DMS53 (cell line): ENCODE results near the gene ABCA1.
"Not testable (repeated sequence)": the region's sequence is repeated elsewhere in the genome, so short reads cannot be mapped to it uniquely, and the experiment has no call there.

Source experiments
- DNase-seq: peaks from one replicate; lab custom pipeline; 2025; lab: John Stamatoyannopoulos, UW

Gene ABCA1

GRCh38 chr9:104795857-104796256, 132.1 kb downstream of the ABCA1 start:
- peak; percentile 46 for DNase-seq

DNA sequence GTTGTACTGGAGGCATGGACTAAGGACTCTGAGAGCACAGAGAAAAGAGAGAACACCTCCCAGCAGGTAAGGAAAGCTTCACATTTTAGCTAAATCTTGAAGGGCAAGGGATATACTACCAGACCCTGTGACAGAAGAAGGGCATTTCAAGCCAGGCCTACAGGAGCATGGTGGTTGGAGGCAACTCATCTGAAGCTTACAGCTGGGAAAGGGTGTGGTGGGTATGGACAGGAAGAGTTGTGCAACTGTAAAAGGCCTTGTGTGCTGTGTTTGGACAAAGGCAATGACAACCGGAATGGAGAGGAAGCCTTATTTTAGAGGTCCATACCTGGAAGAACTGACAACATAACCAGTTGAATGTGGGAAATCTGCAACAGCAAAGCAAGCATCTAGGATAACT, 132.9 kb downstream of the ABCA1 start:
- DNase-seq: peak; percentile 9

DNA sequence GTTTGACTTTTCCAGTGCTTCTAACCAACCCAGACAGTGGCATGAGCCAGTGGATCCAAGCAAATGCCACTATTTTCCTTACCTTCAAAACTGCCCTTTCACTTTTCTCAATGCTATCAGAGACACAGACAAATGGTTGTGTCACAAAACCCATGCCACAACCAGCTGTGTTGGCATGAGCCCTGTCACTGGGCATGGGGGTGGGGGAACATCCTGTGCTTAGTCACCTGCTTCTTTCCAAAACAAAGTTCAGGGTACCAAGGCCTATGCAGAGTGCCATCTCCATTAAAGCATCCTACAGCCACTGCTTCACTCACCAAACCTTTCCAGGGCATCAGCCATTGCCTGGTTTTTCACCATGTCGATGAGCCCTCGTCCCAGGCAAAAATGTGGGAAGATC, 133.9 kb downstream of the ABCA1 start:
- peak; percentile 12 for DNase-seq

GRCh38 chr9:104788251-104788650, 139.7 kb downstream of the ABCA1 start:
- DNase-seq: no peak

- DNase-seq: peak; percentile 15
These were observed 140.5 kb downstream of the ABCA1 start for GRCh38 chr9:104787306-104788015.

- peak; percentile 57 for DNase-seq
These were observed 141.7 kb downstream of the ABCA1 start for GRCh38 chr9:104786293-104786692.

DNA sequence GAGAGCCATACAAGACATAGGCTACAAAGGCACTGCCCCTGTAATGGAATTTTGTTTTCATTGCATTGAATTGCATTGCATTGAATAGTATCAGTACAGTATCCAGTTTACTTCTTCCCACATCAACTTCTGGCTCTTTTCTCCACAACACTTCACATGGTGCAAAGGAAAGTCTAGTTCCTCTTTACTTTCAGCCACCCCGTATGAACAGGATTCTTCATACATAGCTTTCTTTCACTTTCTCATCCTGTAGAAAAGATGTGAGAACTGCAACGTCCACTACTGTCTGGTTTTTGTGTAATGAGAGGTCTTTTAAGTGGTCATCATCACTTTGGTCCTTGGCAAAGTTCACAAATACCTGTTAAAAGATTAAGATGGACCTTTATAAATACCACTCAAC, 143.9 kb downstream of the ABCA1 start:
- DNase-seq: no peak

DNA sequence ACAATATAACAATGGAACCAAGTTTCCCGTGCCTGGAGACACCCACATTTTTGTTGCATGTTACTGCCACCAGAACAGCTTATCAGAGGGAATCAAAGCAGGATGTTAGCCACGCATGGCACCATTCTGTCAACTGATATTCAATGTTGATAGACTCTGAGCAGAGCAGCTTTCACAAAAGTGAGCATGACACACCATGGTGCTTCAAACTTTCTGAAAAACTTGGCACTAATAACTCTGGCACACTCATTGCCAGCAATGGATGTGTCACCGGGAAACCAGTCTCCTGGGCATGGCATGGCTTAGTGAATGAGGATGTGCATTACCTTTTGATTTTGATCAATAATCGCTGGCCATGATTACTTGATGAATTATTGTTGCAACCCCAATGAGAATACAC, 144.4 kb downstream of the ABCA1 start:
- DNase-seq: no peak

- peak; percentile 66 for DNase-seq
These were observed 147.1 kb downstream of the ABCA1 start for GRCh38 chr9:104780796-104781395.

- DNase-seq: peak; percentile 22
These were observed 147.9 kb downstream of the ABCA1 start for GRCh38 chr9:104779946-104780535.

GRCh38 chr9:104779334-104779733, 148.6 kb downstream of the ABCA1 start:
- peak; percentile 83 for DNase-seq

DNA sequence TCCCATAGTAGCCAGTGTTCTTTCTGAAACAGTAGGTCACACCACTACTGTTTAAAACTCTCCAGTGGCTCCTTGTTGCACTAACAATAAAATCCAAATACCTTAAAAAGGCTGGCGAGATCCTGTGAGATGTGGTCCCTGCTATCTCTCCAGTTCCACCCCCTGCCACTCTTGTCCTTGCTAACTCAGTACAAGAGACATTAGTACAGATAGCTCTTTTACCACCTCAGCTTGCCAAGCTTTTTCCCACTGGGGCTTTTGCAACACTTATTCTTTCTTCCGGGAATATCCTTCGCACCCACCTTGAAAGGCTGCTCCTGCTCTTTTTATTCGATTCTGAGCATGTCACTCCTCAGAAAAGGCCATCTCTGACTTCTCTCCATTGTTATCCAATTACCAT, 149.2 kb downstream of the ABCA1 start:
- peak; percentile 22 for DNase-seq

DNA sequence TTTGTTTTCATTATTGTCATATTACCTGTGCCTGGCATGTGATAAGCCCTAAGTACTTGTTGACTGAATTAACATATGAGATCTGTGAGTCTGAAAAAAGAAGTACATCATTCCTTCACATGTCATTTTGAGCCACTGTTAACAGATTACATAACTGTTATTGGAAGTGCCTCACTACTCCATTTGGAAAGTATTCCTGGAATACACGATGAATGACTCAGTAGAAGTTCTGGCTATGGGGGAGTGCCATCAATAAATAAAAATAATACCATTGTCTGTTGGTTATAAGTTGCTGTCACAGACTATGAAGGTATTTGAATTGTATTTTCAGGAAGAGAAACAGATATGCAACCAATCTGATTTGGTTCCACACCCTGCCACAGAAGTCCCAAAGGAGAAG, 151.2 kb downstream of the ABCA1 start:
- DNase-seq: no peak

DNA sequence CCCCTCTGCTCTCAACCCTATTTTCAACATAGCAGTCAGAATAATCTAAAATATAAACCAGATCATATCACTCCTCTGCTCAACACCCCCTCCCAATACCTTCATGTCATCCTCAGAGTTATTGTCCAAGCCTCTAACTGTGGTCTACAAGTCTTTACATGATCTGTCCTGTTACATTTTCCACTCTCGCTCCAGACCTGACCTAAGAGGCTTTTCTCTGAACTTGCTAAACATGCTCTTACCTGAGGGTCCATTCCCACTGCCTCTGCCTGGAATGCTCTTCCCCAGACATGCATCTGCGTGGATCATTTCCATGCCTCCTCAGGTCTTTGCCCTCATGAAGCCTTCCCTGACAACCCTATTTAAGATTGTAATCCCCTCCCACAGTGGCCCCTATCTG, 152.0 kb downstream of the ABCA1 start:
- no peak for DNase-seq

DNA sequence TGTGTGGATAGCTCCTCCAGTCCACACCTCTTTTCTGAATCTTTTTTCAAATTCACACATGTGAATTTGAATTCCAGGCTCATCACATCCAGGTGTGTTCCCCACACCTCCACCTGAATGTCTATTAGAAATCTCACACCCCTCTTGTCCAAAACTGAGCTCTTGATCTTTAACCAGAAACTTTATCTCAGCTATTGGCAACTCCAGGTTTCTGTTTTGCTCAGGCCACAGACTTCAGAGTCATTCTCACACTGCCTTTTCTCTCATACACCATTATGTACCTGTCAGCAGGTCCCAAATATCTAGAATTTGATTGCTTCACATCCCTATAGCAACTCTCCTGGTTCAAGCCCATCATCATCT, 152.4 kb downstream of the ABCA1 start:
- DNase-seq: no peak

GRCh38 chr9:104774831-104775573, 153.0 kb downstream of the ABCA1 start:
- no peak for DNase-seq

DNA sequence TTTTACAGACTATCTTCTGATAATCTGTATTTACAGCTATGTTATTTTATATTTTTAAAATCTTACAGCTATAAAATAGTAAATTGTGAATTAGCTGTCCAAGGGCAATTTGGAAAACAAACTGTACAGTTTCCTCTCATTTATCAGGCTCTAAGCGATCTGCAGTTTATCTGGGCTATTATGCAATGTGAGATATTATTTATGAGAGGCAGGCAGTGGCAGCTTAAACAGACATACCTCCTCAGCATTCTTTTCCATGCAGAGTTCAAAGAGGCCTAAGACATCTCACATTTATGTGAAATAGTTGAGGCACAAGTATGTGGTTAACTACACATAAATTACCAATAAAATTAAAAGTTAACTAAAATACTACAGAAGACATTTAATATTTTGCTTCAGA, 153.8 kb downstream of the ABCA1 start:
- no peak for DNase-seq

- no peak for DNase-seq
These were observed 155.0 kb downstream of the ABCA1 start for GRCh38 chr9:104772714-104773510.

- no peak for DNase-seq
These were observed 158.3 kb downstream of the ABCA1 start for GRCh38 chr9:104769655-104770054.

DNA sequence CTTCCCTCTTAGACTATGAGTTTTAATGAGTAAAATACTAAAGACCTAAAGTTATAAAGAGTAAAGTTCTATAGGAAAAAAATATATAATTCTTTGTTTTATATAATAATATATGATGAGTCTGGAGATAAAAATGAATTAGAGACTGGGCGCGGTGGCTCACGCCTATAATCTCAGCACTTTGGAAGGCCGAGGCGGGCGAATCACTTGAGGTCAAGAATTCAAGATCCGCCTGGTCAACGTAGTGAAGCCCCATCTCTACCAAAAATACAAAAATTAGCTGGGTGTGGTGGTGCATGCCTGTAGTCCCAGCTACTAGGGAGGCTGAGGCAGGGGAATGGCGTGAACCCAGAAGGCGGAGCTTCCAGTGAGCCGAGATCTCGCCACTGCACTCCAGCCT, 158.9 kb downstream of the ABCA1 start:
- not testable (repeated sequence) for DNase-seq

- DNase-seq: no peak
These were observed 160.4 kb downstream of the ABCA1 start for GRCh38 chr9:104767507-104767906.

DNA sequence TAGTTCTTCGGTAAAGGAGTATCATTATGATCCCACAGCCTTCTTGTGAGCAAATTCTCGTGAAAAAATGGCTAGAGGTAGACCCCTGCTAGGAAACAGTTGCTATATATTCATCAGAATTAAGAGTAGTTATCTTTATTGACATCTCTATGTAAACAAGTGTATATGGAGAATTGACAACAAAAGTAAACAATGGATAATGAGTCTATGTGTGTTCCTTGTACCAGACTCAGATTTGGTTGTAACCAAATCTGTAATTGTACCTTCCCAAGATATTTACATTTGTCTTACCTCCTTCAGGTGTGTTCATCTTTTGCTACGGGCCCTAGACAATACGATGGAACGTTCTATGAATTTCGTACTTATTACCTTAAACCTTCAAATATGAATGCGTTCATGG, 161.9 kb downstream of the ABCA1 start:
- DNase-seq: no peak
